ENCODE data around the gene MYD88.
A peak's percentile ranks its signal among the peaks of the same experiment; 100 is the strongest.

MYD88 gene

DNA sequence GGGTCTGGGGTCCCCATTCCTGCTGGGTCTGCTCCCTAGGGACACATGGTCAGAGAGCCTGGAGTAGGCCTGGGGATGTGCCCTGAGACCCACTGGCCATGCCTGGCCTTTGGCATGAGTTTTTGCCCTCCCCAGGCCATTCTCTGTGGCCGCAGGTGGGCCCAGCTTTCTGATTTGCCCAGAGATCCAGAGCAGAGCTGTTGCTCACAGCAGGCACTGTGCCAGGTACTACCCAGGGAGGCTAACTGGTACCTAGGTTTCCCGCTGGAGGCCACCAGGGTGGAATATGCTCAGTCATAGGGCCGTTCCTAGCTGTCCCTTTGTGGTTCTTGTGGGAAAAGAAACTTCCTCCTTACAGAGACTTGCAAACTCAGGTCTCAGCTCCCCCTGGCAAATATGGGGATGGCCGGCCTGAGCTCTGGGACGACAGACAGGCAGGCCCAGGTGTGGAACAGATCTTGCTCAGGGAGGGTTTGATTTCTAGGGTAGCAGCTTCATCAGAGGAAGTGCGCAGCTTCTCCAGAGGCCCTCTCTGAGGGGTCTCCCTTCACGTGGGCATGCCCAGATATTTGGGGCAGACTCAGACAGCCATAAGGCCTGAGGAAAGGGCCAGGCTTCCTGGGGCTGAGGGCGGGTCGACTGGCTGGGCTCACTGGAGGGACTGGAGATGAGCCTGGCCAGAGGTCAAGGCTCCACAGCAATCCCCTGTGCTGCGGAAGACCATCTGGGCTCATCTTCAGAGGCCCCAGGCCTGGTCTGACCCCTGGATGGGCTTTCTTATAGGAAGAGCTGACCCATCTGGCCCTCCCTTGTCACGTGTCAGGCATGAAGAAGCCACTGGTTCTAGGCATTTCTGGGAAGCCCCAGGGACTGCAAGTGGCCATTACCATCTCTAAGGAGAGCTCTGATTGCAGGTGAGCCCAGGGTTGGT, 29.5 kb upstream of the MYD88 start:
- H3K9me3 Mint-ChIP-seq = peaks cover 15% of the 10 kb centered on the region
- H3K4me1 Mint-ChIP-seq = no peaks in the 10 kb centered on the region
- no peaks in the 10 kb centered on the region for H3K27me3 Mint-ChIP-seq
- H3K36me3 Mint-ChIP-seq = peaks cover 7% of the 10 kb centered on the region
- H3K4me3 Mint-ChIP-seq = no peak overlapping the region
- H3K27ac Mint-ChIP-seq = no peak overlapping the region

DNA sequence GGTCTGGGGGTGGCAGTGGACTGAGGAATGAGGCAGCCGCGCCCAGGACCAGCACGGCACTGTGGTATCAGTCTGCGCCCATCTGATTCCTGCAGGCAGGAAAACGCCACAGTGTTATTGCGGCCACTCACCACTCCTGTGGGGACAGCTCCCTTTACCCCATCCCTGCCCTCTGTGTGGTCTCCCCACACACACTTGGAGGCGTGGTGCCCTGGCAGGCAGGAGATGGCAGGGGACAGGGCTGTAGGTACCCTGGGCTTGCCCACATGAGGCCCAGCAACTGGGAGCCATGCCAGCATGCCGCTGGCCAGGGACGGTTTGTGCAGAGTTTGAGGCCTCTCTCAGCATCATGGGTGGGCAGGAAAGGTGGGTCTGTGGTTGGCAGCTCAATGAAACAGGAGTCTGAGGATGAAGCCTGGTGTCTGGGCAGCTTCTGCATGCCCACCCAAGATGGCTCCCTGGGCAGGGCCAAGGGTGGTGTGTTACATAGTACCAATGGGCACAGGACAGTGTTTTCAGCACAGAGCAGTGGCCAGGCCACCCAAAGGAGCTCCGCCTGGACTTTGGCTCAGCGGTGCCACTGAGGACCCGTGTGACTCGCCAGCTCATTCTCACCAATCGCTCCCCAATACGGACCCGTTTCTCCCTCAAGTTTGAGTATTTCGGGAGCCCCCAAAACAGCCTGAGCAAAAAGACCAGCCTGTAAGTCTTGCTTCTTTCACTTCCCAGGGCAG, 28.7 kb upstream of the MYD88 start:
- peaks cover 12% of the 10 kb centered on the region for H3K9me3 Mint-ChIP-seq
- H3K4me3 Mint-ChIP-seq = no peak overlapping the region

GRCh38 chr3:38110314-38111050, 28.0 kb upstream of the MYD88 start:
- peaks cover 5% of the 10 kb centered on the region for H3K9me3 Mint-ChIP-seq
- H3K27me3 Mint-ChIP-seq = no peaks in the 10 kb centered on the region
- H3K4me1 Mint-ChIP-seq = no peaks in the 10 kb centered on the region

More for the DNA sequence above, 28.7 kb upstream of the MYD88 start:
- no peaks in the 10 kb centered on the region for H3K4me1 Mint-ChIP-seq
- H3K27me3 Mint-ChIP-seq = no peaks in the 10 kb centered on the region
- H3K36me3 Mint-ChIP-seq = peaks cover 7% of the 10 kb centered on the region
- no peak overlapping the region for H3K27ac Mint-ChIP-seq

GRCh38 chr3:38111201-38111600, 27.3 kb upstream of the MYD88 start:
- peak overlapping the region; percentile 77 for H3K27ac Mint-ChIP-seq
- H3K36me3 Mint-ChIP-seq = peaks cover 2% of the 10 kb centered on the region
- H3K27me3 Mint-ChIP-seq = no peaks in the 10 kb centered on the region
- no peak overlapping the region for H3K4me3 Mint-ChIP-seq
- no peaks in the 10 kb centered on the region for H3K4me1 Mint-ChIP-seq
- no peaks in the 10 kb centered on the region for H3K9me3 Mint-ChIP-seq

More at GRCh38 chr3:38110314-38111050, 28.0 kb upstream of the MYD88 start:
- no peak overlapping the region for H3K27ac Mint-ChIP-seq
- H3K4me3 Mint-ChIP-seq = no peak overlapping the region
- H3K36me3 Mint-ChIP-seq = peaks cover 5% of the 10 kb centered on the region

DNA sequence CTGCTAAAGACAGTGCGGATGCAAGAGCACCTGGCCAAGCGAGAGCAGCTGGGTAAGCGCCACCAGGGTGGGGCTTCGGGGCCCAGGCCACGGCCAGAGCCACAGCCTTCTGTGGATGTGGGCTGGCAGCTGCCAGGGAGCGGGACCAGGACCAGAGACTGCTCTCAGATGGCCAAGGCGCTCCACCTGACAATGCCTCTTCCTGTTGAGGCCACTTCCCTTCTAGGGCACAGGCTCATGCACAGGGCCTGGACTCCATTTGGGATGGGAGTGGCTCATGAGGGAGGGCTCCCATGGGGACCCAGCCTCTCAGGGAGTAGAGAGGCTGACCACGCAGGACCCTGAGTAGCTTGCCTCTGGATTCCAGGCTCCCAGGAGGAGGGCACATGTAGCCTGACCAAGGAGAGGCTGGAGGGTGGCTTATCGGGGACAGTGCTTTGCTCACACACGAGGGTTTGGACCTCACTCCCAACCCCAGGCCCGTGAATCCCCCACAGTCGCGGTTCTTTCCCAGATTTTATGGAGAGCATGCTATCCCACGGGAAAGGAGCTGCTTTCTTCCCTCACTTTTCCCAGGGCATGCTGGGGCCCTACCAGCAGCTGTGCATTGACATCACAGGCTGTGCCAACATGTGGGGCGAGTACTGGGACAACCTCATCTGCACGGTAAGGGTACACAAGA, 26.6 kb upstream of the MYD88 start:
- no peaks in the 10 kb centered on the region for H3K9me3 Mint-ChIP-seq
- no peaks in the 10 kb centered on the region for H3K27me3 Mint-ChIP-seq
- peaks cover 2% of the 10 kb centered on the region for H3K36me3 Mint-ChIP-seq
- H3K4me3 Mint-ChIP-seq = no peak overlapping the region
- H3K4me1 Mint-ChIP-seq = no peaks in the 10 kb centered on the region
- H3K27ac Mint-ChIP-seq = no peak overlapping the region

DNA sequence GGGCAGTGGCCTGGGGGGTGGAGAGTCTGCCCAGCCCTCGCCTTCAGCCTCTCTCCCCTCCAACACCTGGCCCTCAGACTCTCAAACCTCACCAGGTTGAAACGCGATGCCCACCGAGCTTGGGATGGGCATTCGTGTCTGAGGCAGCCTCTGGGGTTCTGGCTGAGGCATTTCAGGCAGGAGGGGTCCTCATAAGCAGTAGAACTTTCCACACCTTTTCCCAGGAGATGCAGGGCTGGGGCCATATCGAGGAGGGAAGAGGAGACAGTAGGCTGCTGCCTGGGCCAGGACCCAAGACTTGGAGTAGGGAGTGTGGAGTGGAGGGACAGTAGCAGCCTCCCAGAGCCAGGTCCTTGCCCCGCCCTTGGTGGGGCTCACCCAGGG, 26.1 kb upstream of the MYD88 start:
- H3K36me3 Mint-ChIP-seq = peaks cover 2% of the 10 kb centered on the region
- H3K9me3 Mint-ChIP-seq = no peaks in the 10 kb centered on the region
- no peak overlapping the region for H3K4me3 Mint-ChIP-seq
- no peaks in the 10 kb centered on the region for H3K4me1 Mint-ChIP-seq
- no peak overlapping the region for H3K27ac Mint-ChIP-seq
- no peaks in the 10 kb centered on the region for H3K27me3 Mint-ChIP-seq

GRCh38 chr3:38114052-38114874, 24.2 kb upstream of the MYD88 start:
- no peak overlapping the region for H3K27ac Mint-ChIP-seq
- peaks cover 7% of the 10 kb centered on the region for H3K4me1 Mint-ChIP-seq

DNA sequence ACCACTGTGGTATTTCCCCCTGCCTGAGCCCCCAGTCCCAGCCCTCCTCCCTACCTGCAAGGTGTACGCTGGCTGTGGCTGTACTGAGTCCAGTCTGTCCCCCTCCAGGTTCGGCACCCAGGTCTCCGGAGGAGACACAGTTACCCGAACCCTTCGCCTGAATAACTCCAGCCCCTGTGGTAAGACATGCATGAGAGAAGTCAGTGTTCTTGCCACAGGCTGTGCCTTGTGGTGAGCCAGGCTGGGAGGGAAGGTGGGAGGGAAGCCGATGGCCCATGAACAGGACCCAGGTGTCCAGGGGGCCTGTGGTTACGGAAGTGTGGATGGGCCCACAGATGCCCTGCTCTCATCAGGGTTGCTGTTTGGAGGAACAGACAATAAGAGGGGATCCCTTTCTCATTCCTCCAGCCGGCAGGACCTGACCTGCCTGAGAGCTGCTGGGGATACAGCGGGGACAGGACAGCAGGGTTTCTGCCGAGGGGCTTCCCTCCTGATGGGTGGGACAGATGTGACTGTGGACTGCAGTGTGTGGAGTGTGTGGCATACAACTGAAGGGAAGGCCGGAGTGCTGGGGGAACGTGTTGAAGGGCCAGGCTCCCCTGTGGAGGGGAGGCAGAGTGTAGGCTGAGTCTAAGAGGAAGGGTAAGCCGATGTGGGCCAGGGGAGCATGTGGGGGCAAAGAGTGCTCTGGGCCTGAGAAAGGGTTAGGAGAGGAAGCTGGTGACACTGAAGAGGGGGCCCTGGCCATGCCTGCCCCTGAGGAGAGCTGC, 23.4 kb upstream of the MYD88 start:
- H3K4me1 Mint-ChIP-seq = peaks cover 7% of the 10 kb centered on the region
- H3K9me3 Mint-ChIP-seq = no peaks in the 10 kb centered on the region
- H3K27me3 Mint-ChIP-seq = no peaks in the 10 kb centered on the region
- no peaks in the 10 kb centered on the region for H3K36me3 Mint-ChIP-seq
- no peak overlapping the region for H3K27ac Mint-ChIP-seq
- H3K4me3 Mint-ChIP-seq = no peak overlapping the region

More at GRCh38 chr3:38114052-38114874, 24.2 kb upstream of the MYD88 start:
- Mint-ChIP-seq H3K4me3 (no peak overlapping the region), H3K36me3 (no peaks in the 10 kb centered on the region), H3K9me3 (no peaks in the 10 kb centered on the region), H3K27me3 (no peaks in the 10 kb centered on the region)

- Mint-ChIP-seq H3K36me3 (no peaks in the 10 kb centered on the region), H3K27ac (no peak overlapping the region), H3K27me3 (no peaks in the 10 kb centered on the region), H3K4me3 (no peak overlapping the region), H3K4me1 (peaks cover 7% of the 10 kb centered on the region), H3K9me3 (no peaks in the 10 kb centered on the region)
These were observed 22.6 kb upstream of the MYD88 start for GRCh38 chr3:38115645-38116427.

- peaks cover 7% of the 10 kb centered on the region for H3K4me1 Mint-ChIP-seq
These were observed 21.8 kb upstream of the MYD88 start for GRCh38 chr3:38116471-38117162.

GRCh38 chr3:38117163-38117716, 21.2 kb upstream of the MYD88 start:
- Mint-ChIP-seq H3K27me3 (no peaks in the 10 kb centered on the region), H3K4me1 (peaks cover 7% of the 10 kb centered on the region), H3K9me3 (no peaks in the 10 kb centered on the region), H3K27ac (no peak overlapping the region), H3K36me3 (no peaks in the 10 kb centered on the region), H3K4me3 (no peak overlapping the region)

More at GRCh38 chr3:38116471-38117162, 21.8 kb upstream of the MYD88 start:
- Mint-ChIP-seq H3K27ac (no peak overlapping the region), H3K4me3 (no peak overlapping the region), H3K27me3 (no peaks in the 10 kb centered on the region), H3K36me3 (no peaks in the 10 kb centered on the region), H3K9me3 (no peaks in the 10 kb centered on the region)

- Mint-ChIP-seq H3K4me1 (peaks cover 7% of the 10 kb centered on the region), H3K36me3 (no peaks in the 10 kb centered on the region), H3K9me3 (no peaks in the 10 kb centered on the region), H3K27ac (no peak overlapping the region), H3K4me3 (no peak overlapping the region), H3K27me3 (no peaks in the 10 kb centered on the region)
These were observed 20.6 kb upstream of the MYD88 start for GRCh38 chr3:38117748-38118420.
